Measurements from ENCODE around the gene FPR1. TPM values are rescaled to one million over a fixed set of nuclear protein-coding genes. Genes with fewer than 3 reads are reported as not detected.

FPR1 gene
- total and polyA plus RNA-seq, 2 of the 4 experiments (the other 2 are of a cell fraction): not detected

GRCh38 chr19:51721905-51722304 is 29.8 kb downstream of the FPR1 start:
- no peak overlapping the region for H3K56ac ChIP-seq (ENCODE audit: extremely low read depth, insufficient read depth, low read length)
- H3K4ac ChIP-seq (ENCODE audit: low read depth, low read length): no peak overlapping the region
- no peaks in the 10 kb centered on the region; the same call in 1 of the 2 replicates for H3K4me1 ChIP-seq (ENCODE audit: control insufficient read depth, insufficient read depth, low read length)
- in situ Hi-C loops (cut with MboI; ENCODE audit: low sequenced_read_pairs): no loop called here
- TF ChIP-seq RFX5 (IDR thresholded peaks at IDR 0.05; ENCODE audit: low read depth, low read length): no peak
- no peak overlapping the region for H2AK5ac ChIP-seq (ENCODE audit: low read depth, low read length)
- no peaks in the 10 kb centered on the region for H3K36me3 ChIP-seq (ENCODE audit: control insufficient read depth, insufficient read depth, low read length)
- H3K4me3 ChIP-seq (ENCODE audit: insufficient read depth, low read depth, low read length): no peak overlapping the region
- no peak overlapping the region for H3K9ac ChIP-seq (ENCODE audit: low read depth, low read length)
- H2AK9ac ChIP-seq (replicated peaks; ENCODE audit: low read depth, low read length, poor library complexity): no peak overlapping the region
- no peak overlapping the region for H2BK5ac ChIP-seq (ENCODE audit: low read depth, low read length, poor library complexity, severe bottlenecking)
- no peaks in the 10 kb centered on the region for H4K20me1 ChIP-seq (ENCODE audit: insufficient read depth, low read length)
- dilution Hi-C loops (cut with HindIII; ENCODE audit: low sequenced_read_pairs, unreplicated experiment): no loop called here
- no peak overlapping the region for H3K27ac ChIP-seq (ENCODE audit: insufficient read depth, low read length)
- intact Hi-C loops (cut with micrococcal nuclease): no loop called here
- no peak overlapping the region for H2BK120ac ChIP-seq (ENCODE audit: low read depth, low read length)
- no peaks in the 10 kb centered on the region for H3K9me1 ChIP-seq (ENCODE audit: insufficient read depth, low read length)
- no TSS peak for BruUV-seq (replicated peaks)
- H3K9me3 ChIP-seq (ENCODE audit: control insufficient read depth, insufficient read depth, low read length): peaks cover 3% of the 10 kb centered on the region
- POLR2A ChIA-PET (ENCODE audit: unreplicated experiment): no interaction called here
- no peak for DNase-seq
- no peak overlapping the region for H3K14ac ChIP-seq (replicated peaks; ENCODE audit: low read depth, low read length)
- H3K23ac ChIP-seq (ENCODE audit: low read depth, low read length): no peak overlapping the region
- no peak overlapping the region for H4K8ac ChIP-seq (ENCODE audit: low read depth in 2 of 2, low read length in 2 of 2)
- no peak overlapping the region for H2BK20ac ChIP-seq (ENCODE audit: low read depth, low read length)
- H3K18ac ChIP-seq (ENCODE audit: low read depth, low read length): no peak overlapping the region
- no CpG with 5 or more reads among the region's 7 CpGs for WGBS, 2 experiments (ENCODE audit: extremely low coverage in 2 of 2, insufficient read length in 1 of 2)
- ATAC-seq (ENCODE audit: low read depth): no peak
- H3K4me2 ChIP-seq (ENCODE audit: low read depth, low read length): no peak overlapping the region
- H2AFZ ChIP-seq (replicated peaks; ENCODE audit: low read length, poor library complexity): no peak overlapping the region
- no peak overlapping the region for H4K91ac ChIP-seq (ENCODE audit: insufficient read depth, low read depth, low read length)
- no peaks in the 10 kb centered on the region for H3K79me1 ChIP-seq (ENCODE audit: low read depth in 1 of 2, low read length in 2 of 2)
- H3K27me3 ChIP-seq (ENCODE audit: control insufficient read depth, insufficient read depth, low read length): peaks cover 54% of the 10 kb centered on the region
- CTCF ChIA-PET: no interaction called here
- H4K5ac ChIP-seq (ENCODE audit: low read depth, low read length): no peak overlapping the region
- no peak overlapping the region for H2BK15ac ChIP-seq (ENCODE audit: low read depth, low read length)
